HG02798 (cell line): Measurements from ENCODE around the gene KMT5B.
A peak's percentile ranks its signal among the peaks of the same experiment; 100 is the strongest.
"Not testable (repeated sequence)": the region's sequence is repeated elsewhere in the genome, so short reads cannot be mapped to it uniquely, and the experiment has no call there.

Experiments
- ATAC-seq: cut with Tn5 transposase; IDR thresholded peaks from one replicate; pipeline ENCODE4 v1.9.1; 2021; ENCODE audit warnings: mild to moderate bottlenecking; ENCODE audit not compliant: unreplicated experiment, poor library complexity

The KMT5B gene

DNA sequence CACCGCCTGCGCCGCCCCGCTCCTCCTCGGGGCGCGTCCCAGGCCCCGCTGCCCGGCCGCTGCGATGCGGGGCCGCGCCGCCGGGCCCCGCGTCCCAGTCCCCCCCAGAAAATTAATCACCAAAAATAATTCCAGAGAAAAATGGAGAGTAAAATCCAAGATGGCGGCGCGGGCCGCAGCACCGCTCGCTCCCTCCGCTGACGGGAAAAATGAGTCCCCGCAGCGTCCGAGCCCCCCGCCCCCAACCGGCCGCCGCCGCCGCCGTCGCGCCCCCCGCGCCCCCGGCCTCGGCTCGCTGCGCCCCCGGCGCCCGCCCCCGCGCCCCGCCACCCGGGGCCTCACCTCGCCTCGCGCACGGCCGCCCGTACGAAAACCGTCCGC is at the start of gene KMT5B:
Gene KMT5B, minus strand, starts transcription at position 162 of the 381 bp plus-strand sequence. CDS start 23,220 bp downstream, outside the sequence.
- ATAC-seq = peak; percentile 26

DNA sequence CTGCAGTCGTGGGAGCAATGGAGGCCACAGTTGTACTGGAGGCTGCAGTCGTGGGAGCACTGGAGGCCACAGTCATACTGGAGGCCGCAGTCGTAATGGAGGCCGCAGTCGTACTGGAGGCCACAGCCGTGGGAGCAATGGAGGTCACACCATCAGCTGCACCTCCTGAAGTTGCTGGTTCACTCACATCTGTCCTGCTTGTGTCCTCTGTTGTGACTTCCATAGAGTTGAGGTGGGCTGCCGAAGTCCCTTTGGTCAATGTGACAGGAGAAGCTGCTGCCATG is 49.4 kb upstream of the KMT5B start:
- ATAC-seq = no peak

DNA sequence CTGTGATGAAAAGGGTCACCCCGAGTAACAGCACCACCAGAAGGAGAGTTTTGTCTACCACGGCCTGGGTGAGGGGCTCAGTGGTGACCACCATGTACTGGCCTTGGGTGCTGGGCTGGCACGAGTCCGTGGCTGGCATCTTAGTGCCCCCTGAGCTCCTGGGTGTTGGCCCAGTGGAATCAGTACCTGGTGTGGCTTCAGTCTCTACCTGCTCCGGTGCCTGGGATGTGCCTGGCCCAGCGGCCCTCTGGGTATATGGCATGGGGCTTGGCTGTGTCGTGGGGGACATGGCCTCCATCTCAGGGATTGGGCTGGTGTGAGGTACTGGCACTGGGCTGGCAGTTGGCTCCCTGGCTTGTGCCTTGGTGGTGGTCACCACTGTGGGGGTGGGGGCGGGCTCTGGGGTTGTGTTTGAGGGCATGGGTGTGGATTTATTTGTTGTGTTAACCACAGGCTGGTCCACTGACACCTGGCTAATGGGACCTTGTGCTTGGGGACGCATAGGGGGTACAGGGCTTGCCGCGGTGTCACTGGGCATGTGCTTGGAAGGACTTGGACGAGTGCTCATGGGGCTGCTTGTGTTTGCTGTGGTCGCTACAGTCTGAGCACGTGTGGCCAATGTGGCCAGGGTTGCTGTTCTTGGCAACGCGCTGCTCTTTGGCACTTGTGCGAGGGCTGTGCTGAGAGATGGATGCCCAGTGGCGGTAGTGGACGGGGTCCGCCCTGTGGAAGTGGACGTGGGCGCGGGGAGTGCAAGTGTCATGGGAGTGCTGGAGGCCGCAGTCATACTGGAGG is 48.9 kb upstream of the KMT5B start:
- no peak for ATAC-seq

DNA sequence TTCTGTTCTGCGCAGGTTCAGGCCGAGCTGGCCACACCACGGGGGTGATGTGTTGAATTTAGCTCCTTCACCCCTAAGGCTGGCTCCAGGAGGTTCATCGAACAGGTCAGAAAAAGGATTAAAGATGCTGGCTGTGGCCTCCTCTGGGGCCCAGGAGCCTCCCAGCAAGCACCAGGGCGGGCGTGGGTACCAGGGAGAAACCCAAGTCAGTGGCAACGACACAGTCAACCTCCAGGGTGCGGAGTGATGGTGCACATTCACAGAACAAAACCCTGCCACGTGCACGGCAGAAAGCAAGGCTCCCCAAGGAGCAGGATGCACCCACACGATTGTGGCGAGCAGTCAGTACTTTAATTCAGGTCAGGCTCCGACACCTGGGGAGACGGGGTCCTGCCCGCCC is 47.9 kb upstream of the KMT5B start:
- no peak for ATAC-seq

DNA sequence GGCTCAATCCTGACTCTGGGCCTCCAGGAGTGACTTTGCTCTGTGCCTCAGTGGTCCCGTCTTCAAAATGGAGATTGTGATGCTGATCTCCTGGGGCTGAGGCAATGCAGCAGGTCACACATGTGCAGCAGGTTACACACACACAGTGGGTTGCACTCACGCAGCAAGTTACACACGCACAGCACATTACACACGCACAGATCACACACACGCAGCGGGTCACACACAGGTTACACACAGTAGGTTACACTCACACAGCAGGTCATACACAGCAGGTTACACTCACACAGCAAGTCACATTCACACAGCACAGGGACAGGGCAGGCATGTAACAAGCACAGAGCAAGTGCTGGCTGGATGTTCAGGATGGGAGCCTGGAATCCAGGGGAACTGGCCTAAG is 47.4 kb upstream of the KMT5B start:
- ATAC-seq = no peak

DNA sequence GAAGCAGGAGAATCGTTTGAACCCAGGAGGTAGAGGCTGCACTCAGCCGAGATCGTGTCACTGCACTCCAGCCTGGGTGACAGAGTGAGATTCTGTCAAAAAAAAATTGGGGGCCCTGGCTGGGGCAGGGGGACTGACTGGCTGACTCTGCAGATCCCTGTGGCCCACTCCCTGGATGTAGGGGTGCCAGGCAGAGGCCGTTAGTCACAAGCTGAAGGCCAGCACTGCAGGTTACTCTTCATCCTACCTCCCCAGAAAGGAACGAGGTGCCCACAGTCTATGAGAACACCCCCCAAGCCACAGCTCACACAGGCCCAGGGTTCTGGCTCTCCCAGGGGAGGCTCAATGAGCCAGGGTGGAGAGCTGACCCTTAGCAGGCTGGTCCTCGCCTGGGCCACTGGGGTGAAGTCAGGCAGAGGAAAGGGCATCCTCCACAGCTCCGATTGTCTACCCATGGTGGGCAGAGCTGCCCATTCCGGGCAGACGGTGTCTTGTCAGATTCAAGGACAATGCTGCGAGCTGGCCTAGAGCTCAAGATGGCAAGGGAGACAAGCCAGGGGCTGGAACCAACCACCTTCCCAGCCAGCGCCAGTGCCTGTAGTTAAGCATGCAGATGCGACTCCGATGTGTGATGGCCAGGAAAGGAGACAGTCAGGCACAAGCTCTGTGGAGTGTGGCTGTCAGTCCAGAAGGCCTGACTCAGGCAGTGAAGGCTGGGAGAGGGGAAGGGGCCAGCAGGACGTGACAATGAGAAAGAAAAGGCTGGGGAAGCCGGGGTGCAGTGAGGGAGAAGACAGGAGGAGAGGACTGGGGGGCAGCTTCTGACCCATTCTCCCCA is 46.2 kb upstream of the KMT5B start:
- ATAC-seq = no peak

DNA sequence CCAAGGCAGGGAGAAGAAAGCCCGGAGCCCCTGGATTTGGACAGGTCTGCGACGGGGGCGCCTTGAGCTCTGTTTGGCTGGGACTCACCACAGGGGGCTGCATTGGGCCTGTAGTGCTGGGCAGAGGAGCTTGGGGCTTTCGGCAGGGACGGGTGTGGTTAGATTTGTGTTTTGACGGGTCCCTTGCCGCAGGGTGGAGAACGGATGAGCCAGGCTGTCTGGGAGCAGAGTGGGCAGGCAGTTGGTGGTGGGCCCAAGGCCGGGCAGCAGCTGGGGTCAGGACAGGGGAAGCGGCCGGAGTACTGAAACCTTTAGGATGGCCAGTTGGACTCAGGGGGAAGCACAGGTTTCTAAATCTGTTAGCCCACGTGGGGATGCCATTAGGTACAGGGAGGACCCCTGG is 45.3 kb upstream of the KMT5B start:
- ATAC-seq = no peak

DNA sequence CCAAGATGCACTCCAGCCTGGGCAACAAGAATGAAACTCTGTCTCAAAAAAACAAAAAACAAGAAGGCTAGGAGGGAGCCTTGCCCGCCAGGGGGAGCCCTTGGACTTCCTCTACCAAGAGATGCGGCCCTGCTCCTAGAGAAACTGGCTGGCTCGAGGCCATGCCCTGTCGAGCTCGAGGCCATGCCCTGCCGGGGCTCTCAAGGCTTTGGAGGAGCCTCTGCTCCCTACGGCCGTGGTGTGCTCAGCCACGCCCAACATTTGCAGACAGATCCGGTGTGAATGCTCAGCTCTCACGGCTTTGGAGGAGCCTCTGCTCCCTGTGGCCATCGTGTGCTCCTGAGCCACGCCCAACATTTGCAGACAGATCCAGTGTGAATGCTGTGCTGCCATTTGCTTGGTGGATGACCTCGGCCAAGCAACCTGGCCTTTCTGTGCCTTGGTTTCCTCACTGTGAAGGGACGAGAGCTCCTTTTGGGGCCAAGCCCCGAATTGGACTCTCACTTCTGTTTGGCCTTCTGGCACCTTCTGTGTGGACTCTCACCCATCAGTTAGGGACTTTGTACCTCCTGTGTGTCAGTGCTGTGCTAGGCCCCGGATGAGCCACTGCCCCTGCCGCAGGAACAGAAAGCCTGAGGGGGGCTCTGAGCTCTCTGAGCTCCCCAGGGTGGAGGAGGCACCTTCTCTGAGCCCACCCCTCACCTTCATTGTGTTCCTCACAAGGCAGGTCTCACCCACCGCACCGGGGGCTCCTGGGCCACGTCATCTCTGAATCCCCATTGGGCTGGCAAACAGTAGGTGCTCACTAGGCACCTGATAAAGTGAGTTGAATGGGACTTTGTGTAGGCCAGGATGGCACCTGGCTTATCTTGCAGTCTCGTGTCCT is 44.6 kb upstream of the KMT5B start:
- ATAC-seq = no peak

DNA sequence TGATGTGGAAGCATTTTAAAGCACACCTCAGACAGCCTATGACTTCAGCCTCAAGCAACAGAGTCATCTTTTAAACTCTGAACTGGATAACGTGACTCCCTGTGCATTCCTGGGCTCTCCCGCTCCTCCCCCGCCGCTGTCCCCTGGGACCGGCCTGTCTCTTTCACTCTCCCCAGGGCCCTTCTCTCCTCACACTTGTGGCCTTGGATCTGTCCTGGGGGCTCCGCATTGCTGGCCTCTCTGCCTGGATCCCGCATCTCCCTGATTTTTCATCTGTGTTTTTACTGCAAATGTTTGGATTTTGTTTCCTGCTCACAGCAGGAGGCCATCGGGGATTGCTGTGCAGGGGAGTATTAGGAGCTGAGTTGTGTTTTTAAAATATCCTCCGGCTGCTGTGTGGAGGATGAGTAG is 43.2 kb upstream of the KMT5B start:
- ATAC-seq = no peak

DNA sequence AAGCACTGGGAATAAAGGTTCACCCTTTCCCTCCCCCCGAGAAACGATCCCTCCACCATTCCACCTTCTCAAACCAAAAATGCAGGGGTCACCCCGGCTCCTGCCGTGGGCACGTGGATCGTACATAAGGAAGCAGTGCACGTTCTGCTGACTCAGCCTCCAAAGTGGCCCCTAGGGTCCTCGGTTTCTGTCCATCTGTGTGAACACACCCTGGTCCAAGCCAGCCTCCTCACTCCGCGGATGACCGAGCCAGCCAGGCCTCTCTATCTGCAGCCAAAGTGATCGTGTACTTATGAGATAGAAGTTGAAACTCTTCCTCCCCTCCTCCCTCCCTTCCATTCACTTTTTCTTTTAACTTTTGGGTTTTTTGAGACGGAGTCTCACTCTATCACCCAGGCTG is 42.4 kb upstream of the KMT5B start:
- ATAC-seq = no peak

DNA sequence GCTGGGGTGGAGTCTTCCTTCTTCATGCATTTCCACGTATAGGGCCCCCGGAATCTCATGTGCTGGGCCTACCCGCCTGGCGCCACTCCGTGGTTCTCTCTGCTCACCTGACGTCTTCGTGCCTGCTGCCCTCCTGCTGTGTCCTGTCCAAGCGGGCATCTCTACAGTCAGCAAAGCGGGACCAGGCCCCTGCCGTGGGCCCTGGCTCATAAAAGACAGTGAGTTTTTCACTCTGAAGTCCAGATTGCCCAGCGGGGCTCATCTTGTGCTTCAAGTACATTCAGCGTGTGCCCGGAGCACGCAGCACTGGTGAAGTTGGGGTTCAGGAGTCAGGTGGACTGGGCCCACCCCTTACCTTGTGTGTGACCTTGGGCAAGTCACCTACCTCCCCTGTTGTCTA is 41.3 kb upstream of the KMT5B start:
- ATAC-seq = no peak

DNA sequence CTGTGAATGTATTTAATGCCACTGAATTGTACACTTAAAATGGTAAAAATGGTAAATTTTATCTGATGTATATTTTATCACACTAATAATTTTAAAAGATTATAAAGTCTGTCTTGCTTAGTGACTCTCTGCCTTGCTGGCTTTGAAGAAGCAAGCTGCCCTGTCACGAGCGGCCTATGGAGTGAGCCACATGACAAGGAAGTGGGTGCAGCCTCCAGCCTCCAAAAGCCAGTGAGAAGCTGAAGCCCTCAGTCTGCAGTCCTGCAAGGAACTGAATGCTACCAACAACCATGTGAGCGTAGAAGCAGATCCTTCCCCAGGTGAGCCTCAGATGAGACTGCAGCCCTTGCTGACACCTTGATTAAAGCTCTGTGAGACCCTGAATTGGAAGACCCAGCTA is 38.7 kb upstream of the KMT5B start:
- ATAC-seq = no peak

DNA sequence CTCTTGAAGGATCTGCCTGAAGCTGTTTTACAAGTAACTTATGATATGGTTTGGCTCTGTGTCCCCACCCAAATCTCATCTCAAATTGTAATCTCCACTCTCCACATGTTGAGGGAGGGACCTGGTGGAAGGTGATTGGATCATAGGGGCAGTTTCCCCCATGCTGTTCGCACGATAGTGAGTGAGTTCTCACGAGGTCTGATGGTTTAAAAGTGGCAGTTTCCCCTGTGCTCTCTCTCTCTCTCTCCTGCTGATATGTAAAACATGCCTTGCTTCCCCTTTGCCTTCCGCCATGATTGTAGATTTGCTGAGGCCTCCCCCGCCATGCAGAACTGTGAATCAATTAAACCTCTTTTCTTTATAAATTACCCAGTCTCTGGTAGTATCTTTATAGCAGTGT is 31.8 kb upstream of the KMT5B start:
- ATAC-seq = not testable (repeated sequence)

DNA sequence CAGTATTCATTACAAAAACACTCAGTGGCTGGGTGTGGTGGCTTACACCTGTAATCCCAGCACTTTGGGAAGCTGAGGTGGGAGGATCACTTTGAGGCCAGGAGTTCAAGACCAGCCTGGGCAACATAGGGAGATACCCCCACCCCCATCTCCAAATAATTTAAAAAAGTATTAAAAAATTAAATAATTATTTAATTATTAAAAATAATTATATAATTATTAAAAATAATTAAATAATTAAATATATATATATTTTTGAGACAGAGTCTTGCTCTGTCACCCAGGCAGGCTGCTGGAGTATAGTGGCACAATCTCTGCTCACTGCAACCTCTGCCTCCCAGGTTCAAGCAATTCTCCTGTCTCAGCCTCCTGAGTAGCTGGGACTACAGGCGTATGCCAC is 30.8 kb upstream of the KMT5B start:
- not testable (repeated sequence) for ATAC-seq

DNA sequence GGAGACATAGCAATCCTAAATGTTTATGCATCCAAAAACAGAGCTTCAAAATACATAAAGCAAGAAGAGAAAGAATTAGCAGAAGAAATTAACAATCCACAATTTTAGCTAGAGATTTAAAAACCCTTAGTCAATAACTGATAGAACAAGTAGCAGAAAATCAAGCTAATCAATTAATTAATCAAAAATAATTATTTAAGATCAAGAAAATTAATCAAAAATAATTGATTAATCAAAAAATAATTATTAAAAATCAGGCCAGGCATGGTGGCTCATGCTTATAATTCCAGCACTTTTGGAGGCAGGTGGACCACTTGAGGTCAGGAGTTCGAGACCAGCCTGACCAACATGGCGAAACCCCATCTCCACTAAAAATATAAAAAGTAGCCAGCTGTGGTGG is 29.5 kb upstream of the KMT5B start:
- no peak for ATAC-seq

DNA sequence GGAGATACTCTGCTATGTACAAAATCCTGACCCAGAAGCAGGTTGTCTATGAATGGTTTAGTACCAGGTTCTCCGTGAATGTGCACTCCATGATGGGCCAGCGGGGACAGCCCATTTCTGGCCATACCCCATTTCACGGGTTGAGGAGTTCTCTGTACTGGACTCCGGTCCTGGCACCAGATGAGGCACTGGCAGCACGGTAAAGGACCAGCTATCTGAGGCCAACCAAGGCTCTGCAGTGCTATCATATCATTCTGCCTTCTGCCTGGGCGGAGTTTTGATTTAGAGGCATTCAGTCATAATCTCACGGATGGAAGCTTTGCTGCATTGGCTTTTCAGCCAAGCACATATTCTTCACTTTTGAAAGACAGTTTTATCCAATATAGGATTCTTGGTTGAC is 18.5 kb upstream of the KMT5B start:
- ATAC-seq = no peak

DNA sequence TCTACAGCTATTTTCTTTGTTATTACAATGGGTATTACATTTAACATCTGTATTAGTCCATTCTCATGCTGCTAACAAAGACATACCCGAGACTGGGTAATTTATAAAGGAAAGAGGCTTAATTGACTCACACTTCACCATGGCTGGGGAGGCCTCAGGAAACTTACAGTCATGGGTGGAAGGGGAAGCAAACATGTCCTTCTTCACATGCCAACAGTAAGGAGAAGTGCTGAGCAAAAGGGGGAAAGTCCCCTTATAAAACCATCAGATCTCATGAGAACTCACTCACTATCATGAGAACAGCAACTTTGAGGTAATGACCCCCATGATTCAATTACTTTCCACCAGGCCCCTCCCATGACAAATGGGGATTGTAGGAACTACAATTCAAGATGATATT is 16.5 kb upstream of the KMT5B start:
- no peak for ATAC-seq

DNA sequence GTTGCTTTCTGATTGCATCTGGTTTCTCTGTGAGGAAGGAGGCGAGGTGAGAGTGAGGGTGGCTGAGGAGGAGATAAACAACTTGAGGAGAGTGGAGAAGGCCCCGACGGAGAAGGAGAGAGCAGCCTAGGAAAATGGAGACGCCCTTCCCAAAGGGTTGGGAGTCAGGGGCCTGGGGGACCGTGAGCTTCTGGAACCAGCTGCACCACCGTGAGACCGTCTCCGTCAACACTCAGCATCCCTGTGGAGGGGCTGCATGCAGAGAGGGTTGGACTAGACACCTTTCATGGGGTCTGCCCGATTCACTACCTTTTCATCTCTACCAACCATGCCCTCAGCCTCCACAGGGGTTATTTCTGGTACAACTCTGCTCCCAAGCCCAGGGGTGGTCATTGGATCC is 13.3 kb upstream of the KMT5B start:
- ATAC-seq = no peak

DNA sequence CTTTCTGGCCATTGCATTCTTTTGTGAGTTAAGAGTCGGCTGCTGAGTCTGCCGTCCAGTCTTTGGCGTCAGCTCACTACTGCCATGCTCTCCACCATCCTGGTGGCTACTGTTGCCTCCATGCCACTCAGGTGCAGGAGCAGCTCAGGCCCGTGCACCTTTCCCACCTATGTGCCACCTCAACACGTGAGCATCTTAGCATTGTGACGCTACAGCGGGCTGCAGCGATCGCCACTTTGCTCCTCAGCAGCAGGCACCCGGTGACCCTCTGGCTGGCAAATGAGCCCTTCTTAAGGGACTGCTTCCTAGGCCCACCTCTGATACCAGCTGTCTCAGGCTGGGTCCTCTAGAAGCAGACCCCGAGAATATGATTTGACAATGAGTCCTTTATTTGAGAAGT is 11.5 kb upstream of the KMT5B start:
- no peak for ATAC-seq

DNA sequence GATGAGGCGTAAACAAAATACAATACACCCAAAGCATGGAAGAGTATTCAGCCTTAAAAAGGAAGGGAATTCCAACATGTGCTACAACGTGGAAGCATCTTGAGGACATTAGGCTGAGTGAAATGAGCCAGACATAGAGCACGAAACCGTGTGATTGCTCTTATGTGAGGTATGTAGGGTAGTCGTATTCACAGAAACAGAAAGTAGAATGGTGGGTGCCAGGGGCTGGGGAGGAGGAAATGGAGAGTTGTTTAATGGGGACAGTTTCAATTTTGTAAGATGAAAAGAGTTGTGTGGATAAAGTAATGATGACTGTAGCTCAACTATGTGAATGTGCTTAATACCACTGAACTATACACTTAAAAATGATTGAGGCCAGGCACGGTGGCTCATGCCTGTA is 10.2 kb upstream of the KMT5B start:
- ATAC-seq = no peak

DNA sequence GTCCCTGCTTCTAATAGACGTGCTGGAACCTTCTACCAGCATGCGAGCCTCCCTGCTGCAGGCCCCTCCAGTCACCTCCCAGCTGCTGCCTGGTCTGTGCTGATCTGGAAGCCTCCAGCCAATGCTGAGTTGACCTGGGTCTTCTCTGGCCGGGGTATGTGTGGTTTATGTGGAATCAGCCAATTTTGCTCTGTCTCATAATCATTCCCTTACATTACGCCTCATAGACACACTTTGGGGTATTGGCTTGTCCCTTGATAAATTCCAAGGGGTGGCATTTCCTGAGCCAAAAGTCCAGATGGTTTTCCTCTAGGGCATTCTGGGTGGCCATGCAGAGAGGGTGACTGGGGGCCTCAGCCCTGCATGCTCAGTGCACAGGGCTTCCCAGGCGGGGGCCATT is 8.3 kb upstream of the KMT5B start:
- no peak for ATAC-seq
